Large intestine (tissue), 3 donors: ENCODE results near the gene UBAC2. TPM values are rescaled to one million over a fixed set of nuclear protein-coding genes. Genes with fewer than 3 reads are reported as not detected.

Source experiments
- DNase-seq, 2 donors: peaks; one replicate each; pipeline versions ENCODE4 v3.0.0 to v3.0.0-alpha.2; 2013
- H3K27ac ChIP-seq: one replicate; pipeline ENCODE4 v1.5.1; 2013; ENCODE audit warnings: low read length
- H3K27me3 ChIP-seq: 2 replicates; pipeline ENCODE4 v1.6.1; 2013; ENCODE audit warnings: low read length; ENCODE audit not compliant: control insufficient read depth, insufficient read depth
- H3K36me3 ChIP-seq: 2 replicates; pipeline ENCODE4 v1.6.1; 2013; ENCODE audit warnings: low read length; ENCODE audit not compliant: control insufficient read depth, insufficient read depth
- H3K4me1 ChIP-seq: one replicate; pipeline ENCODE4 v1.6.1; 2013; ENCODE audit warnings: low read length; ENCODE audit not compliant: control insufficient read depth, insufficient read depth
- H3K4me3 ChIP-seq: one replicate; pipeline ENCODE4 v1.5.1; 2013; ENCODE audit warnings: low read length
- H3K9me3 ChIP-seq: one replicate; pipeline ENCODE4 v1.6.1; 2013; ENCODE audit warnings: mild to moderate bottlenecking, low read depth, low read length, moderate library complexity; ENCODE audit not compliant: control insufficient read depth
- WGBS: methylation state at CpG from one replicate; pipeline ENCODE4 v1.1.5; 2013; ENCODE audit warnings: low lambda C conversion rate; ENCODE audit not compliant: insufficient coverage; 5-methylcytosine and 5-hydroxymethylcytosine counted together
- polyA plus RNA-seq: library from polyadenylated mRNA; unstranded; fragments of 120-200 nt; gene quantifications from one replicate; pipeline ENCODE4 v1.2.1, GENCODE V29; 2013

Gene UBAC2
- polyA plus RNA-seq, 1 donor, result 77.8 TPM

DNA sequence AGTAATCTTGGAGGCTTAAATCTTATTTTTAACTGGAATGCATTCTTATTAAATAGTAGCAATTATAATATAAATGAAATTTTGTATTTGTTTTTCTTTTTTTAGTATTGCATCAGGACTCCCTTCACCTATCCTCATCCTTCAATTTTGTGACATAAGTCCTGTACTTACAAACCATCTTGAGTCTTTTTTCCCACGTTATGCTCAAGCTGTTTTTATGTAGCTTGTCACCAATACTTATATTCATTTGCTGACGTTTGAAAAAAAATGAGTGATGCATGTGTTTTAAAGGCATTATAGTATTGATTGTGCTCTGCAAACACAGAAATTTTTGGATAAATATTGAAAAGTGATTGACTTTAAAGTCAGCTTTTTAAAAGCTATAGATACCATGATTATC is 56.6 kb downstream of the UBAC2 start:
- peaks cover 15% of the 10 kb centered on the region for H3K36me3 ChIP-seq
- no peaks in the 10 kb centered on the region for H3K9me3 ChIP-seq
- H3K4me1 ChIP-seq, result no peaks in the 10 kb centered on the region
- H3K4me3 ChIP-seq, result no peak overlapping the region
- DNase-seq, result no peak
- no peak overlapping the region for H3K27ac ChIP-seq
- WGBS, result 100% methylated on average over 1 of the region's 2 CpGs
- no peaks in the 10 kb centered on the region for H3K27me3 ChIP-seq

- Histone ChIP-seq H3K4me1 (no peaks in the 10 kb centered on the region), H3K9me3 (no peaks in the 10 kb centered on the region), H3K27me3 (no peaks in the 10 kb centered on the region), H3K27ac (no peak within 1 kb of the TSS), H3K4me3 (no peak within 1 kb of the TSS), H3K36me3 (peaks cover 15% of the 10 kb centered on the region)
- no peak for DNase-seq
- no CpG with 5 or more reads among the region's 4 CpGs for WGBS
Measured at GRCh38 chr13:99258210-99258860, 57.7 kb downstream of the UBAC2 start, which contains the start of gene GPR18. Gene GPR18 (minus strand): TSS chr13:99258379. CDS start chr13:99255872, 2,507 bp downstream.

GRCh38 chr13:99258946-99259345 is 58.3 kb downstream of the UBAC2 start:
- WGBS, result 94% methylated on average over 2 of the region's 3 CpGs
- H3K27ac ChIP-seq, result no peak overlapping the region
- no peaks in the 10 kb centered on the region for H3K4me1 ChIP-seq
- no peaks in the 10 kb centered on the region for H3K27me3 ChIP-seq
- H3K9me3 ChIP-seq, result no peaks in the 10 kb centered on the region
- no peak overlapping the region for H3K4me3 ChIP-seq
- no peak for DNase-seq
- peaks cover 16% of the 10 kb centered on the region for H3K36me3 ChIP-seq

DNA sequence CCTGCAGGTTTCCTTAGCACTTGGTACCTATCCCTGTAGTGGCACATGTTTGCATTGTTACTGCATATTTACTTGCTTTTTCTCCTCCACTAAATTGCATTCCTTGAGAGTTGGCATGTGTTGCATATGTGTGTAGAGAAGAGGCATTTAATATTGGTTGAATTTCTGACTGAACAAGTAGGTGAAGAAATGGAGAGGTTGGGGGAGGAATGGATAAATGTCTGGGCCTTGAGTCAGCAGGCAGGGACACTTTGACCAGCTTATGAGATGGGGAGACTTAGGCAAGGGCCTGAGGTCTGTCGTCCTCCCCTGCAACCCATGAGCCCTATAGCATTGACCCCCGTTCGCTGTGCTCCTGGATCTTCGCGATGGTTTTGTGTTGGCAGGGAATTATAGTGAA is 59.6 kb downstream of the UBAC2 start:
- no peaks in the 10 kb centered on the region for H3K4me1 ChIP-seq
- no peak overlapping the region for H3K4me3 ChIP-seq
- no peak for DNase-seq
- H3K36me3 ChIP-seq, result peaks cover 11% of the 10 kb centered on the region
- no peaks in the 10 kb centered on the region for H3K9me3 ChIP-seq
- H3K27me3 ChIP-seq, result no peaks in the 10 kb centered on the region
- H3K27ac ChIP-seq, result no peak overlapping the region
- WGBS, result no CpG with 5 or more reads among the region's 5 CpGs

DNA sequence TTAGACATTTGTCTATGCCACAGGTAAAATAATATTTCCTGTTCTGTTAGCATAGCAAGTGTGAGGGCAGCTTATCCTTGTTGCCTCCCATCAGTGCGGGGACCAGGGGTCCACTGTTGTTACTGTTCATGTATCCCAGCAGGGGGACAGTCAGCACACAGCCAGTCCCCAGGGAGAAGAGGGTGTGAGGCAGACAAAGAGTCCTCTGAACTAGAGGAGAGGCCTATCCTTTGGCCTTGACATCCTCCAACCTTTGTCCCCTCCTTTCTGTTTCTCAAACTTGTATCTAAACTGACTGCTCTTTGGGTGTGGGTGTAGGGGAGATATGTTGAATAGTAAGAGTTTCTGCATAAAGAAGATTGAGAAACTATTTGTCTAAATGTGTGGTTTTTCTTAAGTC is 60.4 kb downstream of the UBAC2 start:
- H3K27me3 ChIP-seq, result no peaks in the 10 kb centered on the region
- H3K36me3 ChIP-seq, result peaks cover 5% of the 10 kb centered on the region
- H3K4me3 ChIP-seq, result no peak overlapping the region
- WGBS, result no CpG with 5 or more reads among the region's 1 CpG
- no peaks in the 10 kb centered on the region for H3K4me1 ChIP-seq
- no peak overlapping the region for H3K27ac ChIP-seq
- no peak for DNase-seq
- no peaks in the 10 kb centered on the region for H3K9me3 ChIP-seq

DNA sequence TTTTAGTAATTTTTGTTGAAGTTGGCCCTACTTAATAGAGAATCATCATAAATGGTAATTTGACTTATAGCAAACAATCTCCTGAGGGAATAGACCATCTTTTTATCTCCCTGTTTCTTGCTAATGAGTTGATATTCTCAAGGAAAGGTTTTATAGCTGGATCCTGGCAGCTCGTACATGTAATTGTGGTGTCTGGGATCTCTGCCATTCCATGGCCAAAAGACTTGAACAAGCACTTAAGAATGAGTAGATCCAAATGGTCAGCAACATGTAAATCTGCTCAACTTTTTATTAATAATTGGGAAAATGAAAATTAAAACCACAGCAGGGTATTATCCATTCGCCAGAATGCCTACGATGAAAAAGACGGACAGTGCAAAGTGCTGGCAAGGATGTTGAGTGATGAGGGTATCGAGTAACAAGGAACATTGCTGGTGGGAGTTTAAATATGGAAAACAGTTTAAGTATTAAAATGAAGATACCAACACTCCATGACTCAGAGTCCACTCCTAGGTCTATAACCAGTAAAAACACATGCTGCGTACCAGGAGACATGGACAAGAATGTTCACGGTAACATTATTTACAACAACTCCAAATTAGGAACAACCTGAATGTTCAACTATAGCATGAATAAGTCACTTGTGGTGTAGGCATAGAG is 62.6 kb downstream of the UBAC2 start:
- Histone ChIP-seq H3K9me3 (no peaks in the 10 kb centered on the region), H3K4me3 (no peak overlapping the region), H3K27me3 (no peaks in the 10 kb centered on the region), H3K4me1 (no peaks in the 10 kb centered on the region), H3K27ac (no peak overlapping the region), H3K36me3 (peaks cover 6% of the 10 kb centered on the region)
- no peak for DNase-seq
- WGBS, result 84% methylated on average over 6 of the region's 7 CpGs

- Histone ChIP-seq H3K4me3 (no peak overlapping the region), H3K9me3 (no peaks in the 10 kb centered on the region), H3K27ac (no peak overlapping the region), H3K36me3 (peaks cover 8% of the 10 kb centered on the region), H3K4me1 (no peaks in the 10 kb centered on the region), H3K27me3 (no peaks in the 10 kb centered on the region)
- DNase-seq, result no peak
- WGBS, result no CpG with 5 or more reads among the region's 1 CpG
Measured at GRCh38 chr13:99264051-99264450, 63.4 kb downstream of the UBAC2 start.

DNA sequence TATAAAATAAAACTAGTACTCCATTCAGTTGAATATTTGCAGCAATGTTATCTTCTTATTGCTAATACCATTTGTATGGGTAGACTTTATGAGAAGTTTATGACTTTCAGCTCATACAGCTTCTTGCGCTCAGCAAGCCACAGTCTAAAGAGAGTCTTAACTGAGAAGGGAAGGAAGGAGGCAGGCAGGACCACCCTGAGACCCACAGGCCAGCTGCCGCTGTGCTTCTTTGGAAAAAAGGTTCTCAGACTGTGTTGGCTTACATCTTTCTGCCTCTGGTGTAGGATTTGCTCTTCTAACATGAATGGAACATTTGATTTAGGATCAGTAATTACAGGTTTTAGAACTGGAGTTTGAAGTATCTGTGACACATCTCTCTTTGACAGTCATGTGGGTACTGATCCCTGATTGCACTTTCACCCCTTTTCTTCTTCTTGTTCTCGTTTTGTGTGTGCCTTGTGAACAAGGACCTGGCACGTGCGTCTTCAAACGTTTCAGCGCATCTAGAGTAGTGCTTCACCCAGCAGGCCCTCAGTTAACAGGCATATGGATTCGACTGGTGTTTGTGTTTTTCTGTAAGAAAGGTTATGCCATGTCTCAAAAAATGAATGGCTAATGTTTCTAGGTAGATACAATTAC is 64.6 kb downstream of the UBAC2 start:
- Histone ChIP-seq H3K4me1 (no peaks in the 10 kb centered on the region), H3K27ac (no peak overlapping the region), H3K4me3 (no peak overlapping the region), H3K27me3 (no peaks in the 10 kb centered on the region), H3K9me3 (no peaks in the 10 kb centered on the region), H3K36me3 (peaks cover 9% of the 10 kb centered on the region)
- no CpG with 5 or more reads among the region's 8 CpGs for WGBS
- DNase-seq, result no peak

DNA sequence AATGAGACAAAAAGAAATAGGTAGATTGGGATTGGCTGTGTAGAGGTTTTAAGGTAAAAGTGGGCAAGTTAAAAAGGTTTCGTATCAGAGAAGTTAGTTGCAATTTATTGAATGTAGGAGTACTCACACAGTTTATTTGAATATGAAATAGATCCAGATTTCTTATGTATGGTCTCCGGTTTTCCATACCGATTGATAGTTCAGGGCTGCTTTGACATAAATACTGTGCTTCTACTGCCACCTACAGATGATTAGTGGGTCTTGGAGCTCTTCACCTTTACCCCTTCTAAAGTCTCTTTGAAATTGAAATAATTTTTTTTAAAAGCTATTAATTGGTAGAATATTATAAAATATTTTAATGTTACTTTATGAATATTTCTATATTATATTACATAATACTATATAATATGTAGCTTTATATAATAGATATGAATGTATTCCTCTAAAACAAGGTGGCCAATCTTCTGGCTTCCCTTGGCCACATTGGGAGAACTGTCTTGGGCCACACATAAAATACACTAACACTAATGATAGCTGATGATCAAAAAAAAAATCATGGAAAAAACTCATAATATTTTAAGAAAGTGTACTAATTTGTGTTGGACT is 65.3 kb downstream of the UBAC2 start:
- H3K4me1 ChIP-seq, result no peaks in the 10 kb centered on the region
- H3K27me3 ChIP-seq, result no peaks in the 10 kb centered on the region
- peak; percentile 28 to 32 for DNase-seq
- no peak overlapping the region for H3K27ac ChIP-seq
- no peaks in the 10 kb centered on the region for H3K9me3 ChIP-seq
- peaks cover 9% of the 10 kb centered on the region for H3K36me3 ChIP-seq
- H3K4me3 ChIP-seq, result no peak overlapping the region
- WGBS, result 100% methylated on average over 1 of the region's 3 CpGs

DNA sequence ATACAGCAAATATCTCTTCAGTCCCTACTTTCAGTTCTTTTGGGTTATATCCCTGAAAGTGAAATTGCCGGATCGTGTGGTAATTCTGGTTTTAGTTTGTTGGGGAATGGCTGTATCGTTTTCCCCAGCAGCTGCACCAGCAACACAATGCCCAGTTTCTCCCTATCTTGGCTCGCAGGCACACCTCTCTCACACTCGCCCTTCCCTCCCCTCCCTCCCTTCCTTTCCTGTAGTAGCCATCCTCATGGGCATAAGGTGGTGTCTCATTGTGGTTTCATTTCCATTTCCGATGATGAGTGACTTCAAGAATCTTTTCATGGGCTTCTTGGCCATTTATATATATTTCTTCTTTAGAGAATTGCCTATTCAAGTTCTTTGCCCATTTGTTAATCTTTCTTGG is 66.2 kb downstream of the UBAC2 start:
- 100% methylated on average over 2 of the region's 6 CpGs for WGBS
- no peaks in the 10 kb centered on the region for H3K27me3 ChIP-seq
- DNase-seq, result no peak

More for the DNA sequence above, 66.2 kb downstream of the UBAC2 start:
- peaks cover 9% of the 10 kb centered on the region for H3K36me3 ChIP-seq
- H3K27ac ChIP-seq, result no peak overlapping the region
- H3K4me1 ChIP-seq, result no peaks in the 10 kb centered on the region
- H3K4me3 ChIP-seq, result no peak overlapping the region
- no peaks in the 10 kb centered on the region for H3K9me3 ChIP-seq
